AG10803 (cell line): ENCODE results near the gene C9orf43.
A peak's percentile ranks its signal among the peaks of the same experiment; 100 is the strongest.
"Not testable (repeated sequence)": the region's sequence is repeated elsewhere in the genome, so short reads cannot be mapped to it uniquely, and the experiment has no call there.

Source experiments
- DNase-seq: peaks from one replicate; pipeline ENCODE4 v3.0.0; 2010; ENCODE audit warnings: low read depth
- H3K4me3 ChIP-seq: 2 replicates; pipeline ENCODE4 v1.5.1; 2011; ENCODE audit warnings: mild to moderate bottlenecking, low read length, control low read depth
- TF ChIP-seq, protein P1 (sequence below): conservative IDR thresholded peaks from 2 replicates; pipeline ENCODE4 v1.5.1; 2011; ENCODE audit warnings: mild to moderate bottlenecking, low read length, control low read depth, inconsistent platforms

The C9orf43 gene

DNA sequence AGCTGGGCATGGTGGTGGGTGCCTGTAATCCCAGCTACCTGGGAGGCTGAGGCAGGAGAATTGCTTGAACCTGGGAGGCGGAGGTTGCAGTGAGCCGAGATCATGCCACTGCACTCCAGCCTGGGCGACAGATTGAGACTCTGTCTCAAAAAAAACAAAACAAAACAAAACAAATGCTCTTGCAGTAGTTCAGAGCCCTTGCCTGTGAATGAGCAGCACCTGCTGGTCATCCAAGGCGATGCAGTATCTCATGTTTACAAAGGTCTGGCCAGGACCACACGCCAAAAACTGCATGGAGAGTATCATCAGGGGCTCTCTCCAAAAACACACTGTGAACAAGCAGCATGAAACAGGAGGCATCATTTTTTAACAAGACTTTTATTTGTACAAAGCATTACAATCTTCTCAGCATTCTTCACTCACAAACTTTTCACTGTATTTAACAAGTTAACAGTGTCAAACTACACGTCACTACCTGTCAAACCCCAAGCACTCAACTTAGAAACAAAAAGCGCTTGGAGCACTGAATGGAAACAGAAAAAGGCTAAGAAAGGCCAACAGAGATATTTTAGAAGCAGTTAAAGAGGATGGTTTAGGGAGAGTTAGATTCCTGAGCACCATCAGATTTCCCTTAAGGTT lies 3.6 kb upstream of the C9orf43 start:
- peak; percentile 81 for DNase-seq
- not testable (repeated sequence) for H3K4me3 ChIP-seq
- TF ChIP-seq, protein P1, sequence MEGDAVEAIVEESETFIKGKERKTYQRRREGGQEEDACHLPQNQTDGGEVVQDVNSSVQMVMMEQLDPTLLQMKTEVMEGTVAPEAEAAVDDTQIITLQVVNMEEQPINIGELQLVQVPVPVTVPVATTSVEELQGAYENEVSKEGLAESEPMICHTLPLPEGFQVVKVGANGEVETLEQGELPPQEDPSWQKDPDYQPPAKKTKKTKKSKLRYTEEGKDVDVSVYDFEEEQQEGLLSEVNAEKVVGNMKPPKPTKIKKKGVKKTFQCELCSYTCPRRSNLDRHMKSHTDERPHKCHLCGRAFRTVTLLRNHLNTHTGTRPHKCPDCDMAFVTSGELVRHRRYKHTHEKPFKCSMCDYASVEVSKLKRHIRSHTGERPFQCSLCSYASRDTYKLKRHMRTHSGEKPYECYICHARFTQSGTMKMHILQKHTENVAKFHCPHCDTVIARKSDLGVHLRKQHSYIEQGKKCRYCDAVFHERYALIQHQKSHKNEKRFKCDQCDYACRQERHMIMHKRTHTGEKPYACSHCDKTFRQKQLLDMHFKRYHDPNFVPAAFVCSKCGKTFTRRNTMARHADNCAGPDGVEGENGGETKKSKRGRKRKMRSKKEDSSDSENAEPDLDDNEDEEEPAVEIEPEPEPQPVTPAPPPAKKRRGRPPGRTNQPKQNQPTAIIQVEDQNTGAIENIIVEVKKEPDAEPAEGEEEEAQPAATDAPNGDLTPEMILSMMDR, result peak; percentile 91

DNA sequence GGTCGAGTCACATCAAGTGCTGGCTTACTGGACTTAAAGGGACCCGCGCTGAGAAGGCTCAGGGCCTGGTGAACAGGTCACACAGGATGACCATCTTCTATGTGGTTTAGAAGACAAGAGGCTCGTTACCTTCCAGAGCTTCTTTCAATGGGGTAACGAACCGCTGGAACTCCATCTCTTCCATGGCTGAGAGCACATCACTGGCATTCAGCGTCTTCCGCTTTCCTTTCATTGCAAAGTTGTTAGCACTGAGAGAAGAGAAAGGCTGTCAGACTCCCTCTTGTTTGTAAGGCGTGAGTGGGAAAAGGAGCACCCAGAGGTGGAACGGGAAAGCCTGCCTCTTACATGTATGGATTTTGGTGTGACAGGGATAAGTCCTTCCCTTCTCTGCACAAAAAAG lies 1.1 kb upstream of the C9orf43 start:
- peak overlapping the region; percentile 96 for H3K4me3 ChIP-seq
- DNase-seq, result no peak
- TF ChIP-seq, protein P1, result no peak

DNA sequence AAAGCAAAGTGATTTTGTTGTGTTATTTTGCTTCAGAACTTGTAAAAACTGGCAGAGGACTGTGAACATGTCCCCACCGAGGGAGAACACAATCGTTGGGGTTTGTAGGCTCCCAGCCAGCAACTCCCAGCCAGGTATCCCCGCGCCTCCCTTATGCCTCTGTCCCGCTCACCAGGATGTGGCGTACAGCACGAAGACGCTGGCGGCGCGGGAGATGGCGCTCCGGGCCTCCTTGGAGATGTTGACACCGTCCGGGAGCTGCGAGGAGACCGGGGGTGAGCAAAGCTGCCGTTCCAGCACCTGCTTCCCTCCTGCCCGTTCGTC lies 702 bp upstream of the C9orf43 start:
- peak overlapping the region; percentile 96 for H3K4me3 ChIP-seq
- DNase-seq, result no peak
- TF ChIP-seq, protein P1, result no peak

DNA sequence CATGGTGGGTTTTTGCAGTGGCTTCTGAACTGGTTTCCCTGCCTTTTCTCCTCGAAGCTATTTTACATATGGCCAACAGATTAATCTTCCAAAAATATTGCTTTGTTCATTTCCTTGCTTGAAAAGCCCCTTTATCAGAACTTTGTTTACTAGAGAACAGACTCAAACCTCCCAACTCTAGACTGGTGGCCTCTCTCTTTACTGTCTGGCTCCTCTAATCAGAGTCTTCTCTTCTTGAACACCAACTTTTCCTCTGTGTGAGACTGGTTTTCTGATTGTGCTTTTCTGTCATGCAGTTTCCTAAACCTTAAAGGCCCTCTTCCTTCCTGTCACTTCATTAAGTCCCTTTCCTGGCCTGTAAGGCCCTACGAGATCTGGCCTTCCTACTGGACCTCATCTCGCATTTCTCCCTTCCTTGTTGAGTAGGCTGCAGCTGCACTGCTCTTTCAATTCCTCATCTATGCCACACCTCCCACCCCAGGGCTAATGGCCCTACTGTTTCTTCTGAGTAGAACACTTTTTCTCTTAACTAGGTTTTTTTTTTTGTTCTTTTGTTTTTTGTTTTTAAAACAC lies 5.7 kb downstream of the C9orf43 start:
- TF ChIP-seq, protein P1, result no peak
- no peak overlapping the region for H3K4me3 ChIP-seq

DNA sequence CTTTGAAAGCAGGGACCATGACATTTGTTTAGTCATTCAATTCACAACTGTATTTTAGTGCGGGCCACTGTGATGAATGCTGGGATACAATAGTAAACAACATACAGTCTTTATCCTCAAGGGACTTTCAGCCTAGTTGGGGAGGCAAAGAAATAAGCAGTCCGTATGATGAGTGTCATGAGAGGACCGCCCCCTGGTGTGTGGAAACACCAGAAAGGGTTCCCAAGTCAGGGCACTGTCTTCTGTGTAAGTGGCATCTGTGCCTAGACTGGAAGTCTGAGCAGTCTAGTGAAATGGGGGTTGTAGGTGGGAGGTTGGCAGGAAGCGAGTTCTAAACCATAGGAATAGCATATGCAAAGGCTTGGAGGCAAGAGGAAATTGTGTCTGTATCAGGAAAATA lies 6.8 kb downstream of the C9orf43 start:
- no peak overlapping the region for H3K4me3 ChIP-seq
- TF ChIP-seq, protein P1, result no peak
- DNase-seq, result no peak

More for the DNA sequence above, 5.7 kb downstream of the C9orf43 start:
- DNase-seq, result no peak

DNA sequence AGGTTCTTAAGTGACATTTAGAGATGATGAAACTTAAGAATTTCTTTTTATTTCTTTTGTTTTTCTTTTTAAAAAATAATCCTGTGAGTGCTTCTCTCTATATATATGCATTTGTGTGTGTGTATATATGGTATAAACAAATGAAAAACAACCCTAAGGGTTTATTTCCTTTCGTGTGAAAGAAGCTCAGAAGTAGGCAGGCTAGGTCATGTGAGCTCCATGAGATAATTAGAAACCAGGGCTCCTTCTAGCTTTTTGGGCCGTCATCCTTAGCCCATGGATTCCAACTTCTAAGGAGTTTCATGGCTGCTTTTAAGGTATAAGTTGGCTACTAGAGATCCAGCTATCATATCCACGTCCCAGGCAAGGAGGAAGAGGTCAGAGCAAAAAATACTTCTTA lies 11.2 kb downstream of the C9orf43 start:
- no peak overlapping the region for H3K4me3 ChIP-seq
- TF ChIP-seq, protein P1, result no peak
- DNase-seq, result no peak

DNA sequence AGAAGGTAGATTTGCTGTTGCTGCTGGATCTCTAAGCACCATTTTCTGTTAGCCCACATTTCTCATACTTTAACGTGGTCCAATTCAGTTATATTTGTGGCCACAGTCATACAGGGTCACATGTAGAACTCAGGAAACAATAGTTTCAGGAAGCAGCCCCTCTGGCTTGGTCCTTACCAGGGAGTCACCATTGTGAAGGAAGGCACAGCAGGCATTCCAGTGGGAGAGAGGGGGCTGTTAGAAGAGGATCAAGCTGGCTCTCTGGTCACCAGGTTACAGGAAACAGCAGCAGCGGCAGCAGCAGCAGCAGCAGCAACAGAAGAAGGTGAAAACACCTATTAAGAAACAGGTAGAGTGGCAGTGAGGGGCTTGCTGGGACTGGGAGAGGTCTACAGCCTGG lies 14.5 kb downstream of the C9orf43 start:
- TF ChIP-seq, protein P1, result no peak
- H3K4me3 ChIP-seq, result no peak overlapping the region
- no peak for DNase-seq
